GM23338 (cell line): ENCODE measurements around the gene PARD6B. TPM values are rescaled to one million over a fixed set of nuclear protein-coding genes. Genes with fewer than 3 reads are reported as not detected.

Experiments used
- ATAC-seq: fragments of 200-7000 bp; cut with Tn5 transposase; 3 replicates; pipeline ENCODE4 v1.9.1; 2020
- DNase-seq: peaks from one replicate; pipeline ENCODE4 v3.0.0-alpha.2; 2015; ENCODE audit warnings: low spot score
- H2AFZ ChIP-seq: fragments of 200-600 bp; sonication (generic); 2 replicates; pipeline ENCODE4 v1.8.0; 2016; ENCODE audit warnings: antibody characterized with exemption, mild to moderate bottlenecking, moderate library complexity
- H3F3A ChIP-seq: fragments of 200-600 bp; sonication (generic); replicated peaks from 2 replicates; pipeline ENCODE4 v1.8.0; 2017; ENCODE audit warnings: antibody characterized with exemption, mixed run types, low read depth
- H3K27ac ChIP-seq: fragments of 200-600 bp; sonication (generic); 2 replicates; pipeline ENCODE4 v1.6.1; 2016; ENCODE audit warnings: low read depth
- H3K27me3 ChIP-seq: fragments of 200-600 bp; sonication (generic); 2 replicates; pipeline ENCODE4 v1.8.0; 2016; ENCODE audit warnings: mild to moderate bottlenecking, mixed run types, moderate library complexity; ENCODE audit not compliant: insufficient read depth
- H3K36me3 ChIP-seq: fragments of 200-600 bp; sonication (generic); 2 replicates; pipeline ENCODE4 v1.8.0; 2016; ENCODE audit warnings: mild to moderate bottlenecking; ENCODE audit not compliant: insufficient read depth
- H3K4me1 ChIP-seq: fragments of 200-600 bp; sonication (generic); 2 replicates; pipeline ENCODE4 v1.8.0; 2016; ENCODE audit warnings: mild to moderate bottlenecking, moderate library complexity; ENCODE audit not compliant: insufficient read depth
- H3K4me2 ChIP-seq: fragments of 200-600 bp; sonication (generic); 2 replicates; pipeline ENCODE4 v1.7.1; 2017; ENCODE audit warnings: mixed run types
- H3K4me3 ChIP-seq: fragments of 200-600 bp; sonication (generic); 2 replicates; pipeline ENCODE4 v1.6.1; 2016; ENCODE audit warnings: mixed run types
- H3K79me2 ChIP-seq: fragments of 200-600 bp; sonication (generic); replicated peaks from 2 replicates; pipeline ENCODE4 v1.8.0; 2017; ENCODE audit warnings: mild to moderate bottlenecking; ENCODE audit not compliant: insufficient read depth
- H3K9me2 ChIP-seq: fragments of 200-600 bp; sonication (generic); 2 replicates; pipeline ENCODE4 v1.8.0; 2017; ENCODE audit not compliant: insufficient read depth
- H4K20me1 ChIP-seq: fragments of 200-600 bp; sonication (generic); replicated peaks from 2 replicates; pipeline ENCODE4 v1.8.0; 2017; ENCODE audit warnings: mild to moderate bottlenecking; ENCODE audit not compliant: insufficient read depth
- H3K27ac Mint-ChIP-seq: 2 replicates; pipeline ENCODE4 v1.8.0; 2020; ENCODE audit warnings: inconsistent platforms, mild to moderate bottlenecking, moderate library complexity, mixed read lengths
- H3K27me3 Mint-ChIP-seq: 3 replicates; pipeline ENCODE4 v1.8.0; 2022; ENCODE audit warnings: low read depth, mild to moderate bottlenecking, moderate library complexity, mixed read lengths, inconsistent platforms; ENCODE audit not compliant: insufficient read depth, poor library complexity
- H3K36me3 Mint-ChIP-seq: 3 replicates; pipeline ENCODE4 v1.8.0; 2021; ENCODE audit warnings: low read depth, mild to moderate bottlenecking, inconsistent platforms, moderate library complexity, mixed read lengths
- H3K4me1 Mint-ChIP-seq: 3 replicates; pipeline ENCODE4 v1.8.0; 2020; ENCODE audit warnings: mild to moderate bottlenecking, inconsistent platforms, mixed read lengths
- H3K4me3 Mint-ChIP-seq: 3 replicates; pipeline ENCODE4 v1.8.0; 2021; ENCODE audit warnings: moderate library complexity, mild to moderate bottlenecking, inconsistent platforms, mixed read lengths
- H3K9me3 Mint-ChIP-seq: 3 replicates; pipeline ENCODE4 v1.8.0; 2020; ENCODE audit warnings: moderate library complexity, mild to moderate bottlenecking, inconsistent platforms, mixed read lengths
- CREB1 ChIP-seq: fragments of 250-450 bp; sonication (Bioruptor Pico); IDR thresholded peaks from 2 replicates; pipeline ENCODE4 v1.5.0; 2020; ENCODE audit warnings: low read depth, mild to moderate bottlenecking, moderate library complexity
- EZH2 ChIP-seq: fragments of 200-600 bp; sonication (generic); IDR thresholded peaks from one replicate; pipeline ENCODE4 v1.8.0; 2017; ENCODE audit warnings: antibody characterized with exemption, mild to moderate bottlenecking, low read depth; ENCODE audit not compliant: unreplicated experiment
- JUNB ChIP-seq: IDR thresholded peaks from one replicate; pipeline ENCODE4 v1.6.1; 2016; ENCODE audit warnings: antibody characterized with exemption; ENCODE audit not compliant: unreplicated experiment
- POLR2AphosphoS5 ChIP-seq: IDR thresholded peaks from 2 replicates; pipeline ENCODE4 v1.6.1; 2016; ENCODE audit warnings: antibody characterized with exemption, low read depth
- STAT1 ChIP-seq: IDR thresholded peaks from one replicate; pipeline ENCODE4 v1.6.1; 2016; ENCODE audit warnings: antibody characterized with exemption; ENCODE audit not compliant: unreplicated experiment
- ZNF331 ChIP-seq: fragments of 250-450 bp; sonication (Bioruptor Pico); IDR thresholded peaks from 2 replicates; pipeline ENCODE4 v1.5.0; 2020; ENCODE audit warnings: low read depth, mild to moderate bottlenecking, moderate library complexity
- polyA plus RNA-seq: library from polyadenylated mRNA; unstranded; fragments of >200 nt; fragmentation: Nextera tagmentation; extraction: Ambion mirVana; gene quantifications from 2 replicates; pipeline ENCODE4 v1.2.1, GENCODE V29; 2016
- total RNA-seq: library from RNA; depleted of rRNA; stranded (reverse); fragments of >200 nt; shearing (Covaris generic); gene quantifications from 2 replicates; pipeline ENCODE4 v1.2.3, GENCODE V29; 2014
- TF ChIP-seq, protein P1 (sequence below), 2 experiments: fragments of 200-600 bp in 1 of 2; sonication (generic) in 1 of 2; conservative IDR thresholded peaks; 2 replicates each; pipeline versions ENCODE4 v1.5.1 to v1.6.1; 2016 to 2017; ENCODE audit warnings: antibody characterized with exemption in 2 of 2, low read depth in 2 of 2, mild to moderate bottlenecking in 2 of 2, moderate library complexity in 1 of 2
- TF ChIP-seq, protein P2 (sequence below): fragments of 250-450 bp; sonication (Bioruptor Pico); IDR thresholded peaks from 2 replicates; pipeline ENCODE4 v1.5.0; 2020; ENCODE audit warnings: mild to moderate bottlenecking, moderate library complexity

PARD6B gene
- total and polyA plus RNA-seq, 2 experiments from 2014 or later = 23.5 to 29.2 TPM

DNA sequence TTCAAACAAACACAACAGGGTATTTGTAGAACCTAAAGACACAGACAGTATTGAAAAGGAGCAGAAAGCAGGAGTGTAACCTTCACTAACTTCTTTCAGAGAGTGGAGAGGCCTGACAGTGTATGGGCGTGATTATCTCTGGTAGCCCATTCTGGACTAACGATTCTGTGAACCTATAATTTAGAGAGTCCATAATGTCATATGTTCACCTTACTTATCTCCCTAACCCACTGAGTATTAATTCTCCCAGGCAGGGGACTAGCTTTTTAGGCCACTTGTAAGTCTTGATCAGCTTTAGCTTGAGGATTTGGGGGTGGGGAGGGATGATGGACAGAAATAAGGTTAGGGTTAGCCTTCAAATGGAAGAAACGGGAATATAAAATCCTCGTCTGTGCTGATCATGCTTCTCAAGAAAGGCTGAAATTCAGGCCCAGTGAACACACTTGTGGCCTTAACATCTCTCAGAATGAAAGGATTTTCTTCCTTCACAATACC is 2.8 kb upstream of the PARD6B start:
- Mint-ChIP-seq H3K9me3 (no peaks in the 10 kb centered on the region), H3K36me3 (peaks cover 4% of the 10 kb centered on the region; the same call in 1 of the 3 replicates), H3K27ac (no peak overlapping the region), H3K4me1 (peaks cover 25% of the 10 kb centered on the region), H3K27me3 (peaks cover 9% of the 10 kb centered on the region), H3K4me3 (no peak overlapping the region)
- Histone ChIP-seq H3F3A (peaks cover 11% of the 10 kb centered on the region; the same call in 1 of the 2 replicates), H3K4me2 (no peak overlapping the region), H3K4me1 (peaks cover 42% of the 10 kb centered on the region), H3K36me3 (no peaks in the 10 kb centered on the region), H3K79me2 (peaks cover 20% of the 10 kb centered on the region), H2AFZ (peak overlapping the region; percentile 54; the same call in 1 of the 2 replicates), H4K20me1 (peaks cover 4% of the 10 kb centered on the region), H3K27me3 (no peaks in the 10 kb centered on the region), H3K27ac (peak overlapping the region; percentile 35; the same call in 1 of the 2 replicates), H3K9me2 (no peaks in the 10 kb centered on the region), H3K4me3 (no peak overlapping the region)
- DNase-seq (no peak), ATAC-seq (no peak)
- TF ChIP-seq JUNB = no peak
- TF ChIP-seq POLR2AphosphoS5 = no peak
- TF ChIP-seq, protein P1, sequence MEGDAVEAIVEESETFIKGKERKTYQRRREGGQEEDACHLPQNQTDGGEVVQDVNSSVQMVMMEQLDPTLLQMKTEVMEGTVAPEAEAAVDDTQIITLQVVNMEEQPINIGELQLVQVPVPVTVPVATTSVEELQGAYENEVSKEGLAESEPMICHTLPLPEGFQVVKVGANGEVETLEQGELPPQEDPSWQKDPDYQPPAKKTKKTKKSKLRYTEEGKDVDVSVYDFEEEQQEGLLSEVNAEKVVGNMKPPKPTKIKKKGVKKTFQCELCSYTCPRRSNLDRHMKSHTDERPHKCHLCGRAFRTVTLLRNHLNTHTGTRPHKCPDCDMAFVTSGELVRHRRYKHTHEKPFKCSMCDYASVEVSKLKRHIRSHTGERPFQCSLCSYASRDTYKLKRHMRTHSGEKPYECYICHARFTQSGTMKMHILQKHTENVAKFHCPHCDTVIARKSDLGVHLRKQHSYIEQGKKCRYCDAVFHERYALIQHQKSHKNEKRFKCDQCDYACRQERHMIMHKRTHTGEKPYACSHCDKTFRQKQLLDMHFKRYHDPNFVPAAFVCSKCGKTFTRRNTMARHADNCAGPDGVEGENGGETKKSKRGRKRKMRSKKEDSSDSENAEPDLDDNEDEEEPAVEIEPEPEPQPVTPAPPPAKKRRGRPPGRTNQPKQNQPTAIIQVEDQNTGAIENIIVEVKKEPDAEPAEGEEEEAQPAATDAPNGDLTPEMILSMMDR (conservative IDR thresholded peaks at IDR 0.05; ENCODE audit: low read depth in 2 of 2) = no peak
- TF ChIP-seq CREB1 (CRISPR knock-in tag) = no peak
- no peak for TF ChIP-seq EZH2
- TF ChIP-seq STAT1 = no peak
- no peak for TF ChIP-seq ZNF331 (CRISPR knock-in tag)
- TF ChIP-seq, protein P2, sequence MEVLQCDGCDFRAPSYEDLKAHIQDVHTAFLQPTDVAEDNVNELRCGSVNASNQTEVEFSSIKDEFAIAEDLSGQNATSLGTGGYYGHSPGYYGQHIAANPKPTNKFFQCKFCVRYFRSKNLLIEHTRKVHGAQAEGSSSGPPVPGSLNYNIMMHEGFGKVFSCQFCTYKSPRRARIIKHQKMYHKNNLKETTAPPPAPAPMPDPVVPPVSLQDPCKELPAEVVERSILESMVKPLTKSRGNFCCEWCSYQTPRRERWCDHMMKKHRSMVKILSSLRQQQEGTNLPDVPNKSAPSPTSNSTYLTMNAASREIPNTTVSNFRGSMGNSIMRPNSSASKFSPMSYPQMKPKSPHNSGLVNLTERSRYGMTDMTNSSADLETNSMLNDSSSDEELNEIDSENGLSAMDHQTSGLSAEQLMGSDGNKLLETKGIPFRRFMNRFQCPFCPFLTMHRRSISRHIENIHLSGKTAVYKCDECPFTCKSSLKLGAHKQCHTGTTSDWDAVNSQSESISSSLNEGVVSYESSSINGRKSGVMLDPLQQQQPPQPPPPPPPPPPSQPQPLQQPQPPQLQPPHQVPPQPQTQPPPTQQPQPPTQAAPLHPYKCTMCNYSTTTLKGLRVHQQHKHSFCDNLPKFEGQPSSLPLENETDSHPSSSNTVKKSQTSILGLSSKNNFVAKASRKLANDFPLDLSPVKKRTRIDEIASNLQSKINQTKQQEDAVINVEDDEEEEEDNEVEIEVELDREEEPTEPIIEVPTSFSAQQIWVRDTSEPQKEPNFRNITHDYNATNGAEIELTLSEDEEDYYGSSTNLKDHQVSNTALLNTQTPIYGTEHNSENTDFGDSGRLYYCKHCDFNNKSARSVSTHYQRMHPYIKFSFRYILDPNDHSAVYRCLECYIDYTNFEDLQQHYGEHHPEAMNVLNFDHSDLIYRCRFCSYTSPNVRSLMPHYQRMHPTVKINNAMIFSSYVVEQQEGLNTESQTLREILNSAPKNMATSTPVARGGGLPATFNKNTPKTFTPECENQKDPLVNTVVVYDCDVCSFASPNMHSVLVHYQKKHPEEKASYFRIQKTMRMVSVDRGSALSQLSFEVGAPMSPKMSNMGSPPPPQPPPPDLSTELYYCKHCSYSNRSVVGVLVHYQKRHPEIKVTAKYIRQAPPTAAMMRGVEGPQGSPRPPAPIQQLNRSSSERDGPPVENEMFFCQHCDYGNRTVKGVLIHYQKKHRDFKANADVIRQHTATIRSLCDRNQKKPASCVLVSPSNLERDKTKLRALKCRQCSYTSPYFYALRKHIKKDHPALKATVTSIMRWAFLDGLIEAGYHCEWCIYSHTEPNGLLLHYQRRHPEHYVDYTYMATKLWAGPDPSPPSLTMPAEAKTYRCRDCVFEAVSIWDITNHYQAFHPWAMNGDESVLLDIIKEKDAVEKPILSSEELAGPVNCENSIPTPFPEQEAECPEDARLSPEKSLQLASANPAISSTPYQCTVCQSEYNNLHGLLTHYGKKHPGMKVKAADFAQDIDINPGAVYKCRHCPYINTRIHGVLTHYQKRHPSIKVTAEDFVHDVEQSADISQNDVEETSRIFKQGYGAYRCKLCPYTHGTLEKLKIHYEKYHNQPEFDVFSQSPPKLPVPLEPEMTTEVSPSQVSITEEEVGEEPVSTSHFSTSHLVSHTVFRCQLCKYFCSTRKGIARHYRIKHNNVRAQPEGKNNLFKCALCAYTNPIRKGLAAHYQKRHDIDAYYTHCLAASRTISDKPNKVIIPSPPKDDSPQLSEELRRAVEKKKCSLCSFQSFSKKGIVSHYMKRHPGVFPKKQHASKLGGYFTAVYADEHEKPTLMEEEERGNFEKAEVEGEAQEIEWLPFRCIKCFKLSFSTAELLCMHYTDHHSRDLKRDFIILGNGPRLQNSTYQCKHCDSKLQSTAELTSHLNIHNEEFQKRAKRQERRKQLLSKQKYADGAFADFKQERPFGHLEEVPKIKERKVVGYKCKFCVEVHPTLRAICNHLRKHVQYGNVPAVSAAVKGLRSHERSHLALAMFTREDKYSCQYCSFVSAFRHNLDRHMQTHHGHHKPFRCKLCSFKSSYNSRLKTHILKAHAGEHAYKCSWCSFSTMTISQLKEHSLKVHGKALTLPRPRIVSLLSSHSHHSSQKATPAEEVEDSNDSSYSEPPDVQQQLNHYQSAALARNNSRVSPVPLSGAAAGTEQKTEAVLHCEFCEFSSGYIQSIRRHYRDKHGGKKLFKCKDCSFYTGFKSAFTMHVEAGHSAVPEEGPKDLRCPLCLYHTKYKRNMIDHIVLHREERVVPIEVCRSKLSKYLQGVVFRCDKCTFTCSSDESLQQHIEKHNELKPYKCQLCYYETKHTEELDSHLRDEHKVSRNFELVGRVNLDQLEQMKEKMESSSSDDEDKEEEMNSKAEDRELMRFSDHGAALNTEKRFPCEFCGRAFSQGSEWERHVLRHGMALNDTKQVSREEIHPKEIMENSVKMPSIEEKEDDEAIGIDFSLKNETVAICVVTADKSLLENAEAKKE (CRISPR knock-in tag) = no peak
